Gastroesophageal sphincter (tissue), 3 donors: ENCODE data around the gene GNAO1.

Source experiments
- CTCF ChIP-seq, 4 experiments: fragments of 200-600 bp in 2 of 4; fragments of 450-650 bp in 2 of 4; sonication (generic) in 1 of 4; IDR thresholded peaks; one replicate each; pipeline ENCODE4 v1.5.1; 2017 to 2019; ENCODE audit warnings: antibody characterized with exemption in 4 of 4, mild to moderate bottlenecking in 2 of 4, moderate library complexity in 2 of 4
- EP300 ChIP-seq: sonication (generic); formaldehyde crosslinking; IDR thresholded peaks from one replicate; pipeline ENCODE4 v1.6.1; 2017; ENCODE audit warnings: antibody characterized with exemption, mild to moderate bottlenecking
- POLR2A ChIP-seq, 2 donors: fragments of 450-650 bp; IDR thresholded peaks; one replicate each; pipeline ENCODE4 v1.6.1; 2017; ENCODE audit warnings: antibody characterized with exemption in 2 of 2, mild to moderate bottlenecking in 2 of 2, moderate library complexity in 1 of 2
- POLR2AphosphoS5 ChIP-seq: sonication (generic); formaldehyde crosslinking; IDR thresholded peaks from one replicate; pipeline ENCODE4 v1.6.1; 2017; ENCODE audit warnings: antibody characterized with exemption

GRCh38 chr16:56281249-56281805 is 90.0 kb downstream of the GNAO1 start:
- TF ChIP-seq POLR2A (IDR thresholded peaks at IDR 0.05) (no peak), CTCF (IDR thresholded peaks at IDR 0.05) (no peak), POLR2AphosphoS5 (no peak), EP300 (no peak)
